Prostate gland (tissue), 2 donors: ENCODE data around the gene LTA4H. TPM values are rescaled to one million over a fixed set of nuclear protein-coding genes. Genes with fewer than 3 reads are reported as not detected.

ENCODE experiments used
- DNase-seq: peaks from one replicate; pipeline ENCODE4 v3.0.0-alpha.2; 2019; ENCODE audit warnings: low spot score
- H3K27ac ChIP-seq, 2 donors: fragments of 200-600 bp; sonication (generic); 2 replicates each; pipeline ENCODE4 v1.5.1; 2017 to 2019
- H3K27me3 ChIP-seq: fragments of 200-600 bp; sonication (generic); replicated peaks from 2 replicates; pipeline ENCODE4 v1.5.1; 2019; ENCODE audit not compliant: insufficient read depth
- H3K36me3 ChIP-seq, 2 donors: fragments of 200-600 bp; sonication (generic); 1 replicate in 1 of 2; 2 replicates in 1 of 2; pipeline versions ENCODE4 v1.5.1 to v1.8.1; 2017 to 2019
- H3K4me1 ChIP-seq: fragments of 200-600 bp; sonication (generic); replicated peaks from 2 replicates; pipeline ENCODE4 v1.5.1; 2019
- H3K4me3 ChIP-seq, 2 donors: fragments of 200-600 bp; sonication (generic); 2 replicates each; pipeline ENCODE4 v1.5.1; 2017 to 2019
- H3K9me3 ChIP-seq: fragments of 200-600 bp; sonication (generic); 2 replicates; pipeline ENCODE4 v1.5.1; 2017
- POLR2A ChIP-seq: fragments of 450-650 bp; IDR thresholded peaks from one replicate; pipeline ENCODE4 v1.6.1; 2016; ENCODE audit warnings: antibody characterized with exemption, mild to moderate bottlenecking
- POLR2AphosphoS5 ChIP-seq: sonication (generic); formaldehyde crosslinking; IDR thresholded peaks from one replicate; pipeline ENCODE4 v1.6.1; 2017; ENCODE audit warnings: antibody characterized with exemption
- WGBS: methylation state at CpG from one replicate; pipeline ENCODE4 v1.1.5; 2018; 5-methylcytosine and 5-hydroxymethylcytosine counted together
- intact Hi-C: fragments of 100-400 bp; cut with DNase I; formaldehyde crosslinking; loops from one replicate; pipeline ENCODE4 v1.14.2; 2022
- total RNA-seq, 2 donors: library from RNA; depleted of rRNA; stranded (reverse); fragments of >200 nt; gene quantifications; one replicate each; pipeline ENCODE4 v1.1.0, GENCODE V29; 2016
- TF ChIP-seq, protein P1 (sequence below), 4 experiments: fragments of 200-600 bp in 2 of 4; fragments of 450-650 bp in 2 of 4; sonication (generic) in 2 of 4; IDR thresholded peaks; 1 replicate in 3 of 4; 2 replicates in 1 of 4; pipeline ENCODE4 v1.5.1; 2016 to 2019; ENCODE audit warnings: antibody characterized with exemption in 4 of 4, mild to moderate bottlenecking in 2 of 4, moderate library complexity in 2 of 4

The LTA4H gene
- total RNA-seq, 2 donors from 2014 or later: 50.3 to 67.7 TPM

DNA sequence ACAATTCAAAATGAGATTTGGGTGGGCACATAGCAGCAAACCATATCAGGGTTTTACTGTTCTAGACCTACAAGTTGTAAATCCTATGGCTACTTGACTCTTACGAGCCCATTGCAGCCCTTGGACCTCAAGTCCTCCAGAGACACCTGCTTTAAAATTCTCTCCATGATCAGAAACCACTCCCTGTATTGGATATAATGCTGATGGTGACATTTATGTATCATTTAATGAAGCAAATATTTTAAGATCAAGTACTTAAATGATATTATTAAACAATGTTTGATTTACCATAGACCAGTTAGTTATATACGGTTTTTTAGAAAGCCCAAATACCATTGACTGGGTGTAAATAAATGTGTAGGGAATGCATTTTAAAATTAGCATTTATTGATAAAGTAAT is 68.1 kb downstream of the LTA4H start:
- Histone ChIP-seq H3K27me3 (no peaks in the 10 kb centered on the region), H3K36me3 (no peaks in the 10 kb centered on the region), H3K4me3 (no peak overlapping the region), H3K27ac (no peak overlapping the region), H3K4me1 (no peaks in the 10 kb centered on the region), H3K9me3 (no peaks in the 10 kb centered on the region)
- WGBS: 97% methylated on average over 2 of the region's 2 CpGs
- intact Hi-C loops: no loop called here
- DNase-seq: no peak
- TF ChIP-seq, protein P1, sequence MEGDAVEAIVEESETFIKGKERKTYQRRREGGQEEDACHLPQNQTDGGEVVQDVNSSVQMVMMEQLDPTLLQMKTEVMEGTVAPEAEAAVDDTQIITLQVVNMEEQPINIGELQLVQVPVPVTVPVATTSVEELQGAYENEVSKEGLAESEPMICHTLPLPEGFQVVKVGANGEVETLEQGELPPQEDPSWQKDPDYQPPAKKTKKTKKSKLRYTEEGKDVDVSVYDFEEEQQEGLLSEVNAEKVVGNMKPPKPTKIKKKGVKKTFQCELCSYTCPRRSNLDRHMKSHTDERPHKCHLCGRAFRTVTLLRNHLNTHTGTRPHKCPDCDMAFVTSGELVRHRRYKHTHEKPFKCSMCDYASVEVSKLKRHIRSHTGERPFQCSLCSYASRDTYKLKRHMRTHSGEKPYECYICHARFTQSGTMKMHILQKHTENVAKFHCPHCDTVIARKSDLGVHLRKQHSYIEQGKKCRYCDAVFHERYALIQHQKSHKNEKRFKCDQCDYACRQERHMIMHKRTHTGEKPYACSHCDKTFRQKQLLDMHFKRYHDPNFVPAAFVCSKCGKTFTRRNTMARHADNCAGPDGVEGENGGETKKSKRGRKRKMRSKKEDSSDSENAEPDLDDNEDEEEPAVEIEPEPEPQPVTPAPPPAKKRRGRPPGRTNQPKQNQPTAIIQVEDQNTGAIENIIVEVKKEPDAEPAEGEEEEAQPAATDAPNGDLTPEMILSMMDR (IDR thresholded peaks at IDR 0.05): no peak
- no peak for TF ChIP-seq POLR2A
- TF ChIP-seq POLR2AphosphoS5: no peak

- H3K36me3 ChIP-seq: no peaks in the 10 kb centered on the region
- H3K9me3 ChIP-seq: no peaks in the 10 kb centered on the region
- intact Hi-C loops: no loop called here
- H3K27me3 ChIP-seq: no peaks in the 10 kb centered on the region
- no peak for DNase-seq
- H3K27ac ChIP-seq: no peak overlapping the region
- TF ChIP-seq, protein P1 (IDR thresholded peaks at IDR 0.05): no peak
- TF ChIP-seq POLR2AphosphoS5 (no peak), POLR2A (no peak)
- H3K4me1 ChIP-seq: no peaks in the 10 kb centered on the region
- WGBS: 70% methylated on average over 7 of the region's 7 CpGs
- H3K4me3 ChIP-seq: no peak overlapping the region
Observed at GRCh38 chr12:95966287-95966870, 69.0 kb downstream of the LTA4H start.

- H3K36me3 ChIP-seq: no peaks in the 10 kb centered on the region
- no peaks in the 10 kb centered on the region for H3K4me1 ChIP-seq
- TF ChIP-seq, protein P1 (IDR thresholded peaks at IDR 0.05): no peak
- TF ChIP-seq POLR2A: no peak
- TF ChIP-seq POLR2AphosphoS5: no peak
- intact Hi-C loops: no loop called here
- no peak overlapping the region for H3K4me3 ChIP-seq
- DNase-seq: no peak
- H3K9me3 ChIP-seq: no peaks in the 10 kb centered on the region
- WGBS: 84% methylated on average over 2 of the region's 2 CpGs
- no peak overlapping the region for H3K27ac ChIP-seq
- no peaks in the 10 kb centered on the region for H3K27me3 ChIP-seq
Observed at GRCh38 chr12:95963096-95963495, 72.3 kb downstream of the LTA4H start.

GRCh38 chr12:95962222-95962621 is 73.2 kb downstream of the LTA4H start:
- WGBS: 71% methylated on average over 7 of the region's 7 CpGs
- DNase-seq: no peak
- Histone ChIP-seq H3K27ac (no peak overlapping the region), H3K4me3 (no peak overlapping the region), H3K4me1 (no peaks in the 10 kb centered on the region), H3K27me3 (no peaks in the 10 kb centered on the region), H3K9me3 (no peaks in the 10 kb centered on the region), H3K36me3 (no peaks in the 10 kb centered on the region)
- intact Hi-C loops: no loop called here
- TF ChIP-seq, protein P1 (IDR thresholded peaks at IDR 0.05): no peak
- TF ChIP-seq POLR2AphosphoS5 (no peak), POLR2A (no peak)

- no peak overlapping the region for H3K4me3 ChIP-seq
- TF ChIP-seq, protein P1 (IDR thresholded peaks at IDR 0.05): no peak
- intact Hi-C loops: no loop called here
- no peak for DNase-seq
- 44% methylated on average over 5 of the region's 5 CpGs for WGBS
- no peak overlapping the region for H3K27ac ChIP-seq
- H3K4me1 ChIP-seq: no peaks in the 10 kb centered on the region
- no peaks in the 10 kb centered on the region for H3K9me3 ChIP-seq
- no peaks in the 10 kb centered on the region for H3K36me3 ChIP-seq
- H3K27me3 ChIP-seq: no peaks in the 10 kb centered on the region
Observed at GRCh38 chr12:95960241-95960640, 75.1 kb downstream of the LTA4H start.
